Body of pancreas (tissue), 4 donors: ENCODE measurements around the gene NR6A1. TPM values are rescaled to one million over a fixed set of nuclear protein-coding genes. Genes with fewer than 3 reads are reported as not detected.

ENCODE experiments used
- ATAC-seq: fragments of 150-250 bp; one replicate; pipeline ENCODE4 v1.9.1; 2016
- DNase-seq, 4 donors: peaks; one replicate each; pipeline ENCODE4 v3.0.0-alpha.2; 2019
- H3K27ac ChIP-seq, 4 donors: fragments of 200-600 bp; sonication (generic); 1 replicate in 3 of 4; 2 replicates in 1 of 4; pipeline versions ENCODE4 v1.5.1 to v1.6.1; 2016 to 2019; ENCODE audit warnings: mild to moderate bottlenecking in 1 of 4, mixed read lengths in 1 of 4, moderate library complexity in 1 of 4
- H3K27me3 ChIP-seq, 2 donors: fragments of 200-600 bp; sonication (generic); one replicate each; pipeline ENCODE4 v1.6.0; 2016; ENCODE audit warnings: mild to moderate bottlenecking in 1 of 2
- H3K36me3 ChIP-seq, 2 donors: fragments of 200-600 bp; sonication (generic); replicated peaks in 1 of 2; 2 replicates each; pipeline ENCODE4 v1.5.1; 2016; ENCODE audit warnings: low read depth in 2 of 2; ENCODE audit not compliant: insufficient read depth in 1 of 2
- H3K4me1 ChIP-seq: fragments of 200-600 bp; sonication (generic); one replicate; pipeline ENCODE4 v1.6.0; 2016
- H3K4me3 ChIP-seq, 2 donors: fragments of 200-600 bp; sonication (generic); 1 replicate in 1 of 2; 2 replicates in 1 of 2; pipeline ENCODE4 v1.5.1; 2016 to 2019
- H3K9me3 ChIP-seq, 3 donors: fragments of 200-600 bp; sonication (generic); 1 replicate in 2 of 3; 2 replicates in 1 of 3; pipeline ENCODE4 v1.5.1; 2016
- POLR2A ChIP-seq, 3 donors: fragments of 450-650 bp; IDR thresholded peaks; one replicate each; pipeline ENCODE4 v1.6.1; 2016; ENCODE audit warnings: antibody characterized with exemption in 3 of 3, mild to moderate bottlenecking in 2 of 3
- WGBS, 2 donors: methylation state at CpG; one replicate each; pipeline ENCODE4 v1.1.5; 2017; 5-methylcytosine and 5-hydroxymethylcytosine counted together
- intact Hi-C: fragments of 100-400 bp; cut with DNase I; formaldehyde crosslinking; loops from one replicate; pipeline ENCODE4 v1.15.1; 2023
- total RNA-seq, 2 donors: library from RNA; depleted of rRNA; stranded (reverse); fragments of >200 nt; gene quantifications; one replicate each; pipeline ENCODE4 v1.1.0, GENCODE V29; 2016
- TF ChIP-seq, protein P1 (sequence below), 7 experiments: fragments of 450-650 bp in 4 of 7; fragments of 200-600 bp in 3 of 7; sonication (generic) in 3 of 7; IDR thresholded peaks; one replicate each; pipeline ENCODE4 v1.5.1; 2016 to 2019; ENCODE audit warnings: antibody characterized with exemption in 7 of 7

The NR6A1 gene
- total RNA-seq, 2 donors from 2014 or later, result 3.3 to 3.9 TPM

- Histone ChIP-seq H3K27me3 (no peaks in the 10 kb centered on the region), H3K36me3 (no peaks in the 10 kb centered on the region), H3K4me1 (peaks cover 17% of the 10 kb centered on the region), H3K9me3 (no peaks in the 10 kb centered on the region), H3K27ac (peak overlapping the region; percentile 40 to 91 (median 86)), H3K4me3 (peak overlapping the region; percentile 83 to 89)
- intact Hi-C loops, result no loop called here
- TF ChIP-seq, protein P1, sequence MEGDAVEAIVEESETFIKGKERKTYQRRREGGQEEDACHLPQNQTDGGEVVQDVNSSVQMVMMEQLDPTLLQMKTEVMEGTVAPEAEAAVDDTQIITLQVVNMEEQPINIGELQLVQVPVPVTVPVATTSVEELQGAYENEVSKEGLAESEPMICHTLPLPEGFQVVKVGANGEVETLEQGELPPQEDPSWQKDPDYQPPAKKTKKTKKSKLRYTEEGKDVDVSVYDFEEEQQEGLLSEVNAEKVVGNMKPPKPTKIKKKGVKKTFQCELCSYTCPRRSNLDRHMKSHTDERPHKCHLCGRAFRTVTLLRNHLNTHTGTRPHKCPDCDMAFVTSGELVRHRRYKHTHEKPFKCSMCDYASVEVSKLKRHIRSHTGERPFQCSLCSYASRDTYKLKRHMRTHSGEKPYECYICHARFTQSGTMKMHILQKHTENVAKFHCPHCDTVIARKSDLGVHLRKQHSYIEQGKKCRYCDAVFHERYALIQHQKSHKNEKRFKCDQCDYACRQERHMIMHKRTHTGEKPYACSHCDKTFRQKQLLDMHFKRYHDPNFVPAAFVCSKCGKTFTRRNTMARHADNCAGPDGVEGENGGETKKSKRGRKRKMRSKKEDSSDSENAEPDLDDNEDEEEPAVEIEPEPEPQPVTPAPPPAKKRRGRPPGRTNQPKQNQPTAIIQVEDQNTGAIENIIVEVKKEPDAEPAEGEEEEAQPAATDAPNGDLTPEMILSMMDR (IDR thresholded peaks at IDR 0.05), result no peak
- no peak for TF ChIP-seq POLR2A (IDR thresholded peaks at IDR 0.05)
- ATAC-seq (no peak), DNase-seq (peak in 3 of 4 donors; percentile 31 to 58 (median 45))
- WGBS, 2 donors, result 0 to 1% methylated on average over 28 to 37 of the region's 43 CpGs
These were observed 621 bp downstream of the NR6A1 start for GRCh38 chr9:124770359-124771020.

DNA sequence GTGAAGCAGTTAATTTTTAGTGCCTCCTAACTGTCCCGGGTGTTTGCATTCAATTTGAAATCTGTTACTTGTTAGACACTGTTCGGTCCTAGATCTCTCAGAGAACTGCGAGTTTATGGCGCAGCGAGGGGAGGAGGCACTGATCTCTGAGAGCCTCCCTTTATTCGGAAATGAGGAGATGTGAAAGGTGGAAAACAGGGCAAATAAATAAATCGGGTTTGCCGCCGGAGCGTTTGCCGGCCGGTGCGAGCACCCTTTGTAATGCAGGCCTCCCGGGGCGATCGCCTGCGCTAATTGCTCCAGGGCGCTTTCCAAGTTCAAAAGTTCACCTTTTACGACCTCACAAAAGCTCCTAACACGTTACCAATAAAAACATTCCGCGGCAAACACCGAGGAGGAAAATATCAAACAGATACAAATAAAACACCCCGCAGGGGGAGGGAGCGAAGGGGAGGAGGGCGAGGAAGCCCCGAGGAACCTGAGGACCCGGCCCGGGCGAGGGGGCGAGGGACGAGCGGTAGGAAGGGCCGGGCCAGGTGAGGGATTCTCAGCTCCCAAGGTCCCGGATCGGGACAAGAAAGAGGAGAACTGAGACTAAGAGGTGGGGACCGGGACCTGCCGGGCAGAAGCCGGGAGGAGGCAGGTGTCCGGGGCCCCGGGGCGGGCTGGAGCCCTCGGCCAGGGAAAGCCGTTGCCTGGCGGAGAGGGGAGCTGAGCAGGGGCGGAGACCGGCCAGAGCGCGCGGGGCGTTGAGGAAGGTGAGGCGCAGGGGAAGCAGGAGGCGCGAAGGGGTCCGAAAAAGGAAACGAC lies 1.4 kb downstream of the NR6A1 start:
- TF ChIP-seq POLR2A (IDR thresholded peaks at IDR 0.05), result peak in 2 of 3 donors; percentile 30 to 49
- TF ChIP-seq, protein P1 (IDR thresholded peaks at IDR 0.05), result no peak
- intact Hi-C loops, result no loop called here
- peak overlapping the region; percentile 83 to 89 for H3K4me3 ChIP-seq
- H3K36me3 ChIP-seq, result no peaks in the 10 kb centered on the region
- WGBS, 2 donors, result 1% methylated on average over 55 to 56 of the region's 56 CpGs
- ATAC-seq (no peak), DNase-seq (peak; percentile 43 to 52 (median 48))
- no peaks in the 10 kb centered on the region for H3K9me3 ChIP-seq
- H3K27ac ChIP-seq, result peak overlapping the region; percentile 0 to 91 (median 86)
- no peaks in the 10 kb centered on the region for H3K27me3 ChIP-seq
- H3K4me1 ChIP-seq, result peaks cover 16% of the 10 kb centered on the region

DNA sequence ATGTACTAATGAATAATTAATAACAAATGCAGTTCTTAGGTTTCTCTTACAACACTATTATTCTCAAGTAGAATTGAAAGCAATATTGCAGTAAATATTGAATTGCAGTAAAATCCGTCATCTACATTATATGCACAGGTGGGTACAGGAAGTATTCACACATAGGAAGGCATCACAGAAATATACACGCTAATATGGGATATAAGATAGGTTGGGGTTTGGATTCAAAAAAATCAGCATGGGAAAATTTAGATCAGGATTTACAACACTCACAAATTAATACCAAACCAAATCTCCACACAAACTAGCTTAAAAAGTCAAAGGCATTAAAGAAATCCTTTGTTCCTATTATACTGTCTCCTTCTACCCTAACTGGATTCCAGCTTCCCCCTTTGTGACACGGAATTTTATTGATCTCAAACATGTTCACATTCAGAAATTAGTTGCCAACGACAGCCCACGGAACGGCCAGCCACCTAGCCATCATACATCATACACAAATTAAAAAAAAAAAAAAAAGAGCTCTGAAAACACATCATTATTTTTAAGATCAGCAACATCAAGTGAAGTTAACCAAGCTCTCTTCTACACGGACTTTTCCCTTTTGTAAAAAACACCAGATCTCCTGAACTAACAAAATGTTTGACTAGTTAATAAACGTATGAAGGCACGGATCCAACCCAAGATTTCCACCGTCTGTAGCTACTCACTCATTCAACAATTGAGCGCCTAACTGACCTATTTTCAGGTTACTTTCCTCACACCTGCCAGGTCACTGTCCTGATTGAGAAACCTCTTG lies 2.2 kb downstream of the NR6A1 start:
- Histone ChIP-seq H3K4me1 (peaks cover 12% of the 10 kb centered on the region), H3K27ac (peak overlapping the region; percentile 0 to 91 (median 86)), H3K4me3 (peak overlapping the region in 1 of 2 donors; percentile 89), H3K36me3 (no peaks in the 10 kb centered on the region), H3K9me3 (no peaks in the 10 kb centered on the region), H3K27me3 (no peaks in the 10 kb centered on the region)
- WGBS, 2 donors, result 10% methylated on average over 11 of the region's 11 CpGs
- TF ChIP-seq POLR2A (IDR thresholded peaks at IDR 0.05), result no peak
- TF ChIP-seq, protein P1 (IDR thresholded peaks at IDR 0.05), result no peak
- intact Hi-C loops, result no loop called here
- DNase-seq (no peak), ATAC-seq (no peak)

- Histone ChIP-seq H3K36me3 (no peaks in the 10 kb centered on the region), H3K4me1 (peaks cover 12% of the 10 kb centered on the region), H3K4me3 (no peak overlapping the region), H3K27ac (peak overlapping the region in 3 of 4 donors; percentile 84 to 91 (median 89)), H3K9me3 (no peaks in the 10 kb centered on the region), H3K27me3 (no peaks in the 10 kb centered on the region)
- TF ChIP-seq, protein P1 (IDR thresholded peaks at IDR 0.05), result no peak
- no peak for TF ChIP-seq POLR2A (IDR thresholded peaks at IDR 0.05)
- intact Hi-C loops, result no loop called here
- DNase-seq, result no peak
- WGBS, 2 donors, result 65 to 69% methylated on average over 3 of the region's 3 CpGs
- ATAC-seq, result no peak
These were observed 2.8 kb downstream of the NR6A1 start for GRCh38 chr9:124768334-124768733.
